GM21576 (cell line): ENCODE results near the gene MAP2K7.
"Not testable (repeated sequence)": the region's sequence is repeated elsewhere in the genome, so short reads cannot be mapped to it uniquely, and the experiment has no call there.

Experiments used
- ATAC-seq: cut with Tn5 transposase; IDR thresholded peaks from one replicate; pipeline ENCODE4 v1.9.1; 2021; ENCODE audit warnings: mild to moderate bottlenecking, moderate library complexity; ENCODE audit not compliant: unreplicated experiment

MAP2K7 gene

DNA sequence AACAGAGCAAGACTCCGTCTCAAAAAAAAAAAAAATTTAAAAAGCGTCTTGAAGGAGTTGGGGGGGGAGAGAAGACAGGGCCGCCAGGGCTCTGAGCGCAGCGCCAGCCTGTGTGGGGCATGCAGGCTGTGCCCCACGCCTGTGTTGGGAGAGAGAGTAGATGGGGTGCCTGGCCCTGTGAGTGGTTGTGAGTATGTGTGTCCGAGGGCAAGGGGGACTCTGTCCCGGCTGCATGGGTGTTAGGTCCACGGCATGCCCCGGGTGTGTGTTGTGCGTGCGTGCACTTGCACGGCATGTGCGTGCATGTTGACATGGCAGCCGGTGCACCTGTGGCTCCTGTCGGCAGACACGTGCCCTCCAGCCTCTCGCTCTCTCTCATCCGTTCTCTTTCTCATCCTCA, 3.4 kb downstream of the MAP2K7 start:
- no peak for ATAC-seq

DNA sequence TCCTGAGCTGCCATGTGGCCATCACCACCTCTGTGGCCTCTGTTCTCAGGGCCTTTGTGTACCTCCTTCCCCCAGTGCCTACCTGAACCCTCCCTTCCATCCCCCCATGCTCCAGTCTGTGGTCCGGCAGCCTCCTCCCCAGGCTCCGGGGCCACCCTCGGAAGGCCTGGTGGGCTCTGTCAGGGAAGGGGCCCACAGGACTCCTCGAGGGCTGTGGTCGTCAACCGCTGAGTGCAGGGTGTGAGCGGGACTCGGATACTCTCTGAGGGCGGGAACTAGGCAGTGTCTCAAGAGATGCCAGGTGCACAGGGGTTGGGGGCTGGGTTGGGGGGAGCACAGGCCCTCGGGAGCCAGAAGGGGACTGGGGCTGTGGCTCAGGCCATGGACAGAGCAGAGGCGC, 3.9 kb downstream of the MAP2K7 start:
- no peak for ATAC-seq

DNA sequence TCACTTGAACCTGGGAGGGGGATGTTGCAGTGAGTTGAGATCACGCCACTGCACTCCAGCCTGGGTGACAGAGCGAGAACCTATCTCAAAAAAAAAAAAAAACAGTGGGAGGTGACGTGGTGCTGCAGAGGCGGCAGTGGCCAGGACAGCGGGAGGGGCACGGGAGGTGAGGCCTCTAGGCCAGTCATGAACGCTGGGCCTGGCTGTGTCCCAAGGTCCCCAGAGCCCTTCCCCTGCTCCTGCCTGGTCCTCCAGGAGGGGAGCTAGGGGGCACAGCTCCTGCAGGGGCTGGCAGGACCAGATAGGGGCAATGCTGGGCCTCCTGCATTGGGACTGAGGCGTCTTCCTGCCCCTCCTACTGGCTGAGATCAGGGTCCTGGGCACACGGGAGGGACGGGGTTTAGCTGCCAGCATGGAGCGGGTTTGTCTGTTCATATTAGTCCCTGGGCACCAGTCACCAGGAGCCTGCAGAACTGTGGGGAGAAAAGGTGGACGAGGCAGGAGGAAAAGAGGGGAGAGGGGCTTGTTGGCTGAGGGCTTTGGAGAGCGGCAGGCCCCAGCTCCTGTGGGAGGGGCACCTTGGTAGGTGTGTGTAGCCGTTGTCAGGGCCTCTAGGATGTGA, 4.5 kb downstream of the MAP2K7 start:
- no peak for ATAC-seq

DNA sequence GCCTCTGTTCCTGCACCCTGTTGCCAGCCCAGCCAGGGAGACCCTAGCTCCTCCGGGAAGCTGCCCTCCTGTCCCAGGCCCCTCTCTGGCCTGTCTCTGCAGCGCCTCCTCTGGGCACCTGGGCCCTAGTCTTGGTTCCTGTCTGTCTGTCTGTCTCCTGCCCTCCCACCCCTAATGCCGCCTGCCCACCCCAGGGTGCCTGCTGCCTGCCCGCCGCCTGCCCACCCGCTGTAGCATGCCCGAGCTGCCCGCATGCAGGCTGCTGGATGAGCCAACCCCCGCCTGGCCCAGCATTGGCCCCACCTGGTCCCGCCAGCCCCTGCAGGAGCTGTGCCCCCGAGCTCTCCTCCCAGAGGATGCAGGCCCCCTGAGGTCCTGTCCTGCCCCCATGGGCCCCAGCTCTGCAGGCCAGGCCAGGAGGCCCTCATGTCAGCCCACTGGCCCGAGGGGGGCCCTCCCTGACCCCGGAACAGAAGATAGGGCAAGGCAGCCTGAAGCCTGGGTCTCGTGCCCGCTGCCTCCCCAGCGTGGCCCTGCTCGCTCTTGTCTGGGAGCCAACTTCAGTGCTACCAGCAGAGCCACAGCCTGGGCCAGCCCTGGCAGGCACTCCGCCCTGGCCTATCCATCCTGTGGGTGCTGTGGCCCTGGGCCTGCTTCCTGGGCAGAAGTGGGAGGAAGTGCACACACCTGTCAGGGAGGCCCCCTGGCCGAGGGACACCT, 5.2 kb downstream of the MAP2K7 start:
- ATAC-seq, result no peak

DNA sequence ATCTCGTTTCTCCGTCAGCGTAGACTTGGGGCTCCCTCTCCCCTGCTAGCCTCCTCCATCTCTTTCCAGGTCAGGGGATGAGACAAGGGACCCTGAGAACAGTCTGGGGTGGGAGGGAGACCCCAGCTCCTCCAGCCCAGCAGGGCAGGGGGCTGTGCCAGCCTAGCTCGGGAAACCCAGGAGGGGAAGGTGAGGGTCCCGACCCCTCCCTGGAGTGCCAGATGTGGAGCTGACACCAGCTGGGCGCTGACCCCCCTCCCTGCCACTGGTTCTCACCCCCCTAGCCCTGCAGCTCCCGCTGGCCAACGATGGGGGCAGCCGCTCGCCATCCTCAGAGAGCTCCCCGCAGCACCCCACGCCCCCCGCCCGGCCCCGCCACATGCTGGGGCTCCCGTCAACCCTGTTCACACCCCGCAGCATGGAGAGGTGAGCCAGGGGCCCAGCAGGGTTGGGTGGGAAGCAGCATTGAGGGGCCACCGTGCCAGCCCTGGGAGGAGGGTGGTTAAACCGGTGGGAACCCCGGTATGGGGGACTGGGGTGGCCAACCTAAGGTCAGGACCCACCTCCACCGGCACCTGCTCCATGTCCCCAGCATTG, 5.9 kb downstream of the MAP2K7 start:
- ATAC-seq, result no peak

DNA sequence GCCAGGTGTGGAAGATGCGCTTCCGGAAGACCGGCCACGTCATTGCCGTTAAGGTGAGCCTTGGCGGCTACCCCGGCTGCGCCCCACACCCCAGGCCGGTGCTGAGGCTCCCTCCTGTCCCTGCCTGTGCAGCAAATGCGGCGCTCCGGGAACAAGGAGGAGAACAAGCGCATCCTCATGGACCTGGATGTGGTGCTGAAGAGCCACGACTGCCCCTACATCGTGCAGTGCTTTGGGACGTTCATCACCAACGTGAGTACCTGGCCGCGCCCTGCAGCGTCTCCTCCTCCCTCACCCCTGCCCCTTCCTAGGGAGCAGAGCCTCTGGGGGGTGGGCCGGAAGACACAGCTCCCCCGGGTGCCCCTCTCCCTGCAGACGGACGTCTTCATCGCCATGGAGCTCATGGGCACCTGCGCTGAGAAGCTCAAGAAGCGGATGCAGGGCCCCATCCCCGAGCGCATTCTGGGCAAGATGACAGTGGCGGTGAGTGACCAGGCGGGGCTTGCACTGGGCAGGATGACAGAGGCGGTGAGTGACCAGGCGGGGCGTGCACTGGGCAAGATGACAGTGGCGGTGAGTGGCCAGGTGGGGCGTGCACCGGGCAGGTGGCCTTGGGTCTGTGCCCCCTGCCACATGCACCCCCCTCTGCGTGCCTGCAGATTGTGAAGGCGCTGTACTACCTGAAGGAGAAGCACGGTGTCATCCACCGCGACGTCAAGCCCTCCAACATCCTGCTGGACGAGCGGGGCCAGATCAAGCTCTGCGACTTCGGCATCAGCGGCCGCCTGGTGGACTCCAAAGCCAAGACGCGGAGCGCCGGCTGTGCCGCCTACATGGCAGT, 6.9 kb downstream of the MAP2K7 start:
- no peak for ATAC-seq

DNA sequence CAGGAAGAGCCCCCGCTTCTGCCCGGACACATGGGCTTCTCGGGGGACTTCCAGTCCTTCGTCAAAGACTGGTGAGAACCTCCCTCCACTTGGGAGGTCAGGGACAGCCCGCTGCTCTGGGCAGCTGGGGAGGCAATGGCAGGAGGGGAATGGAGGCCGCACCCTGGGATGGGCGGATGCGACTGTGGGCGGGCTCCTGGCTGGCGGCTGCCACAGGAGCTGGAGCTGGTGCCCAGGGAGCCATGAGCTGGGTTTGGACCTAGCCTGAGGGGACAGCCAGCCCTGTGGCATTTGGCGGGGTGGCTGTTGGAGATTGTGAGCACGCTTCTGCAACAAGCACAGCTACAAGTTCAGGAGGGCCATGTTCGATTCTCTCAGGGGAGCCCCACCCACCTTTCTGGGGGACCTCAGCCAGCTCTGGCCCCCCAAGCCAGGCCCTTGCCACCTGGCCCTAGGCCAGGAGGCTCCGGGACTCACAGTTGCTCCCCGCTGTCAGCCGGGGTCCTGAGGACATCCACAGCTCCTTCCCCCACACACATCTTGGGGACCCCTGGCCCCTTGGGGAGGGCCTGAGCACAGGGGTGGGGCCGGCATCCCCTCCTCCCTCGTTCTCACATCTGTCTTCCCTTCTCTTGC, 7.9 kb downstream of the MAP2K7 start:
- ATAC-seq, result no peak

DNA sequence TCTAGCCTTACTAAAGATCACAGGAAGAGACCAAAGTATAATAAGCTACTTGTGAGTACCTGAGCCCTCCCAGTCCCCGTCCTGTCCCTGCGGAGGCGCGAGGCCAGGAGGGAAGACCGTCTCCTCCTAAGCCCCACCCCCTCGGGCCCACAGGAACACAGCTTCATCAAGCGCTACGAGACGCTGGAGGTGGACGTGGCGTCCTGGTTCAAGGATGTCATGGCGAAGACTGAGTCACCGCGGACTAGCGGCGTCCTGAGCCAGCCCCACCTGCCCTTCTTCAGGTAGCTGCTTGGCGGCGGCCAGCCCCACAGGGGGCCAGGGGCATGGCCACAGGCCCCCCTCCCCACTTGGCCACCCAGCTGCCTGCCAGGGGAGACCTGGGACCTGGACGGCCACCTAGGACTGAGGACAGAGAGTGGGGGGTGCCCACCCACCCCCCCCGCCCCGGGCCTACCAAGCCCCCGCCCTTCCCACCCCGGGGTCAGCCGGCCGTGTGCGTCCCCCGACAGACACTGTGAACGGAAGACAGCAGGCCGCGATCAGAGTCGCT, 8.5 kb downstream of the MAP2K7 start:
- ATAC-seq, result no peak

DNA sequence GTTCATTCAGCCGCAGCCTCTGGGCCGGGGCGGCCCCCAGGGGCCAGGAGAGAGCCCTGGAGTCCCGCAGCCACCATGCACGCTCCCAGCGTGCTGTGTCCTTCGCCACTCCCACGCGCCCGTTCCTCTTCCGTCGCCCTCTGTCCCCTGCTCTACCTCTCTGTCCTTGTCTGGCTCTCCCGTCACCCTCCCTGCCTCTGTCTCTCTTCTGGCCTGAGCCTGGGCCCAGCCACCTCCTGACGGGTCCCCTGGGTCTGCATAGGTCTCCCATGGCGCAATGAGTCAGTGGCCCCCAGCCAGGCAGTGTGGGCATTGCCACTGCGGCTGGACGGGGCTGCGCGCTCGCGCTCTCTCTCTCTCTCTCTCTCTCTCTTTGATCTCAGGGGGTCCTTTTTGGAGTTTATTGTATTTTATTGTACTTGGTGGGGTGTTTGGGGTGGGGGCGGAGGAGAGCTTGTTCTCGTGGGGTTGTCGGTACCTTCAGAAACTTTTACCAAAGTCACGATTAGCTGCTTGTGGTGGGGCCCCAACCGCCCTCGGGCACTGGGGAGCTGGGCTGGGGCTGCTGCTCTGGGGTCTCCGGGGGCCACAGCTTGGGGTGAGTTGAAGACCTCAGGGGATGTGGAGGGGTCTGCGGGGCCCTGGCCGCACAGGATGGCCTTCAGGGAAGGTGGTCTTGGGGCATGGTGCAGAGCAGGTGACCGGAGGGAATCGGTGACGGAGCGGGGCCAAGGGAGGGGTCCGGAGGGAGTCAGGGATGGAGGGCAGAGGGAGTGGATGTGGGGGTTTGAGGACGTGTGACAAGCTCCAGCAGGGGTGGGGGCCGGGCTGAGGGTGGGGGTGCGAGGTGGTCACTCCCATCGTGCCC, 9.3 kb downstream of the MAP2K7 start:
- no peak for ATAC-seq

DNA sequence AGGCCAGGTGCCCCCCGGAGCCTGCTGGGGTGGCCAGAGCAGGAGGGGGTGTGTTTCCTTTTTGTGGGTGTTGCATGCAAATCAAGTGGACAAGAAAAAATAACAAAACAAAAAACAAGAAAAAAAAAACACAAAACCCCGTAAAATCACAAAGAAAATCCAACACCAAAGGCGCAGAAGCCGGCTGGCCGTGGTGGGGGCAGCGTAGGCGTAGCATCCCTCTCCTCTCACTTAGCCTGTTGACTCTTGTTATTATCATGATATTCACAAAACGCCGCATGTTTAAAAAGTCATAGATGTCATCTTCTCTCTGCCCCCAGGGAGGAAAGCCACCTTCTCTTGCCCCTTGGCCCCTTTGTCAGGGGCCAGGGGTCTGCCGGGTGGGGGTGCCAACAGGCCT, 10.0 kb downstream of the MAP2K7 start:
- no peak for ATAC-seq

DNA sequence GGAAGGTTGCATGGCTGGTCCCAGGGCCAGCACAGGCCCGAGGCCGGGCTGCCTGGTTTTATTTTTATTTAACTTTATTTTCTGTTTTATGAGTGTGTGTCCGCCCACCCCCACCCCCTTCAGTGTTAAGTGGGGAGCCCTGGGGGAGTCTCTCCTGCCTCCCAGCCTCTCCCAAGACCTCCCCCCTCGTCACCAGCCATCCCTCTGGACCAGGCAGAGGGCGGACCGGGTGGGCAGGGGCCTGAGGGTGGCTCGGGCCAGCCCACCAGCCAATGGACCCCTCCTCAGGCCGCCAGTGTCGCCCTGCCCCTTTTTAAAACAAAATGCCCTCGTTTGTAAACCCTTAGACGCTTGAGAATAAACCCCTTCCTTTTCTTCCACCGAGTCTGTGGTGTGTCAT, 10.4 kb downstream of the MAP2K7 start:
- ATAC-seq, result no peak

DNA sequence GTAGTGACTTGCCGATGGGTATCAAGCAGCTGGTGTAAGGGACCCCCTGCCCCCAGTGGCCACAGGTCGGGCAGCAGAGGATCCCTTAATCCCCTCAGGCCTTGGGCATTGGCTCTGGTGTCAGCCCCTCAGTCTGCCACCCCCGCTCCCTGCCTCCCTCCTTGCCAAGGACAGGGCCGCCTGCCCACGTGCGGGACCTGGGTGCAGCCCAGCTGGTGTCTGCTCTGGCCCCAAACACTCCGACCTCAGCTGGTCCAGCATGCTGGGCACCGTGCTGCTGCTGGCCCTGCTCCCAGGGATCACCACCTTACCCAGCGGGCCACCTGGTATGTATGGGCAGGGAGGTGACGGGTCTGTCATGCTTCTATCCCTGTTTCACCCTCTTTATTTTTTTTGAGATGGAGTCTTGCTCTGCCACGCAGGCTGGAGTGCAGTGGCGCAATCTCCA, 10.9 kb downstream of the MAP2K7 start, which contains the start of gene TGFBR3L:
Gene TGFBR3L, plus strand, starts transcription at position 233 of the 448 bp plus-strand sequence.
- no peak for ATAC-seq

DNA sequence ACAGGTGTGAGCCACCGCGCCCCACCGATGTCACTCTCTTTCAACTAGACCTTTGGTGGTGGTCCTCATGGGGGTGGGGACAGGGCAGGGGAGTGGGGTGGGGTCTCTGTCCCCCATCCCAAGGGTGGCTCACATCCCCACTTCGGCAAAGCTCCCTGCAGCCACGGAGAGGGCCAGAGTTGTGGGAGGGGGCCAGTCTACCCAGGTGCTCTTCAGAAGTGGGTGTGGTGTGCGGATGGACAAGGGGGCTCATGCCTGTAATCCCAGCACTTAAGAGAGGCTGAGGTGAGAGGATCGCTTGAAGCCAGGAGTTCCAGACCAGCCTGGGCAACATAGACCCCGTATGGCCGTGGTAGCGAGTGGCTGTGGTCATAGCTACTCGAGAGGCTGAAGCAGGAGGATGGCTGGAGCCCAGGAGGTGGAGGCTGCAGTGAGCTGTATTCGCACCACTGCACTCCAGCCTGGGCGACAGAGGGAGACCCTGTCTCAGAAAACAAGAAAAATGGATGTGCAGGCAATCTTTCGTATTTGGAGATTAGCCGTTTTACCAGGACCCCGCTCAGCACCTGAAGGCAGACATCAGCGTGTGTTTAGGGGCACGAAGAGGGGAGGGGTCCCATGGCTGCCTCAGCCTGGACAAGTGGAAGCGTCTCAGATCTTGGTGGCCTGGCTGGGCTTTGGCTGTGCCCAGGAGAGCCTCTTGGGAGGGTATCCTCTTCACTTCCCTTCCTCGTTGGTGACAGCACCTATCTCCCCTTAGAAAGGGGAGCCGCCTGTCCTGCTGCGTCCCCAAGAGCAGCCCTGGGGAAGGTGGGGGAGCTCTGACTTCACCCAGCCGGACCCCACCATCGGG, 11.8 kb downstream of the MAP2K7 start:
- ATAC-seq, result no peak

DNA sequence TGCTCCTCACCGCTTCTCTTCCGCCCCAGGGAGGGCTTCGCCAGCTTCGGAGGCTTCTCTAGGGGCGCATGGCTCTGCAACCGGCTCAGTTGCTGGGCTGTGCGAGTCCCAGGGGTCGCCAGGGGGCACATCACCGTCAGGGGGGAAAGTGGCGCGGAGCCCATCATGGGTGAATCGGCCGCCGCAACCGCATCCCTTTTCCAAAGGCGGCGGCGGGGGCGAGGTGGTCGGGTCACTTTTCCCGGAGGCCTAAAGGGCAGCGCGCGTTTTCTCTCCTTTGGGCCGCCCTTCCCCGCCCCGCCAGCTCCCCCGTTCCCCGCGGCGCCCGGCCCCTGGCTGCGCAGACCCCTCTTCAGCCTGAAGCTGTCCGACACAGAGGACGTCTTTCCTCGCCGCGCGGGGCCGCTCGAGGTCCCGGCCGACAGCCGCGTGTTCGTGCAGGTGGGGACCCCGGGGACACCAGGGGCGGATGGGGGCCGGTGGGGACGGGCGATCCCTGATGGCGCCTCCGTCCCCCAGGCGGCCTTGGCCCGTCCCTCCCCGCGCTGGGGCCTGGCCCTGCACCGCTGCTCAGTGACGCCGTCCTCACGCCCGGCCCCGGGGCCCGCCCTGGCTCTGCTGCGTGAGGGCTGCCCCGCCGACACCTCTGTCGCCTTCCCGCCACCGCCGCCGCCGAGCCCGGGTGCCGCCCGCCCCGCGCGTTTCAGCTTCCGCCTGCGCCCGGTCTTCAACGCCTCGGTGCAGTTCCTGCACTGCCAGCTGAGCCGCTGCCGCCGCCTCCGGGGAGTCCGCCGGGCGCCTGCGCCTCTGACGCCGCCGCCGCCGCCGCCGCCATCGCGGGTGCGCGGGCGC, 12.7 kb downstream of the MAP2K7 start:
- ATAC-seq, result no peak

DNA sequence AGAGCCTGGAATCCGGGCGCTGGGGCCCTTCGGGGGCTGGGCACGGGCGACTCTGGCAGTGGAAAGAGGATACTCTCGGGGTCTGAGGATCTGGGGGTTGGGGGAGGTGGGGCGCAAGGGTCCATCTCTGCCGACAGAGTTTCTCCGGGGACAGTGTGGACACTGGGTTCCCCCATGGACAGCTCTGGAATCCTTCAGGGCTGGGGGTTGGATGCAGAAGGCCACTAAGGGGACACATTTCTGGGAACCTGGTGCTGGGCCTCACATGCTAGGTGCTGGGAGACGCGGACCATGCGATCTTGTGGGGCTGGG, 13.2 kb downstream of the MAP2K7 start:
- no peak for ATAC-seq

DNA sequence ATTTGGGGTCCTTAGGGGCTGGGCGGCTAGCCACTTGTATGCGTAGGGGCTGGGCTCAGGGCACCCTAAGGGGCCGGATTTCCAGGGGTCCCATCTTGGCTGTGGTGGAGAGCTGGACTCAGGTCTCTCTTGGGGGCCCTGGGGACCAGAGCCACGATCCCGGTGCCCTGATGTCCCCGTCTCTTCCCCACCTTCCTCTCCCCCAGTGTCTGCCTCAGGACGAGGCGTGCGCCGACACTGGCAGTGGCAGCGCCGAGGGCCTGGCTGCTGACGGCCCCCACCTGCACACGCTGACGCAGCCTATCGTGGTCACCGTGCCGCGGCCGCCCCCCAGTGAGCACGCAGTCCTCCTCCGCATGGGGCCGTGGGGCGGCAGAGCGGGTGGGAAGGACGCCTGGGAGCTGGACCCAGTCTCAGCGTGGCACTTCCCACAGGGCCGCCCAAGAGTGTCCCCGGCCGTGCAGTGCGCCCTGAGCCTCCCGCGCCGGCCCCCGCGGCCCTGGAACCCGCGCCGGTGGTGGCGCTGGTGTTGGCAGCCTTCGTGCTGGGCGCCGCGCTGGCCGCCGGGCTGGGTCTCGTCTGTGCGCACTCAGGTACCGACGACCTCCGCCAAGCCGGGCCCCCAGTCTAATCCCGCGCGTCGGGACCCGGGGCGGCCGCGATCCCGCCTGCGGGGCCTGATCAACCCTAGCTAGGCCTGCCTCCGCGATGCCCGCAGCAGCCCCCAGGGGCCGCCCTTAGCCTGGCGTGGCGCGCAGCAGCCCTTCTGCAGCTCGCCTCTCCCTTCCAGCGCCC, 13.8 kb downstream of the MAP2K7 start:
- ATAC-seq, result no peak

DNA sequence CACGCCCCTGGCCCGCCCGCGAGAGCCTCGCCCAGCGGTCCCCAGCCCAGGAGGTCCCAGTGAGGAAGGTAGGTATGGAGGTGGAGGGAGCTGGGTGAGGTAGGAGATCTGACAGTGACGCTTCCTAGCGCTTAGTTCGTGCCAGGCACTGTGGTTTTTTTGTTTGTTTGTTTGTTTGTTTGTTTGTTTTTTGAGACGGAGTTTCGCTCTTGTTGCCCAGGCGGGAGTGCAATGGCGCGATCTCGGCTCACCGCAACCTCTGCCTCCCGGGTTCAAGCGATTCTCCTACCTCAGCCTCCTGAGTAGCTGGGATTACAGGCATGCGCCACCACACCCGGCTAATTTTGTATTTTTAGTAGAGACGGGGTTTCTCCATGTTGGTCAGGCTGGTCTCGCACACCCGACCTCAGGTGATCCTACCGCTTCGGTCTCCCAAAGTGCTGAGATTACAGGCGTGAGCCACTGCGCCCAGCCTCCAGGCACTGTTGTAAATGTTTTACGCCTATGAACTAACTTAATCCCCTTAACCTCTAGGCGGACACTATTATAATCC, 14.5 kb downstream of the MAP2K7 start:
- not testable (repeated sequence) for ATAC-seq
